ENCODE data around the gene MEX3D.

Gene MEX3D

GRCh38 chr19:1610579-1610978, 42.5 kb upstream of the MEX3D start:
- Histone ChIP-seq H3K4me3 (ENCODE audit: severe bottlenecking) (no peak overlapping the region), H3K36me3 (ENCODE audit: low read depth) (peaks cover 16% of the 10 kb centered on the region), H3K4me1 (ENCODE audit: insufficient read depth, poor library complexity, severe bottlenecking) (no peaks in the 10 kb centered on the region), H3K9me3 (ENCODE audit: severe bottlenecking) (no peaks in the 10 kb centered on the region), H3K27me3 (ENCODE audit: insufficient read depth, poor library complexity, severe bottlenecking) (no peaks in the 10 kb centered on the region), H3K27ac (ENCODE audit: poor library complexity, severe bottlenecking) (no peak overlapping the region)
- ATAC-seq (ENCODE audit: low read depth) (no peak), DNase-seq (ENCODE audit: low spot score) (no peak)
- no peak for TF ChIP-seq CTCF (IDR thresholded peaks at IDR 0.05; ENCODE audit: poor library complexity, severe bottlenecking)

- no peaks in the 10 kb centered on the region for H3K4me1 ChIP-seq (ENCODE audit: insufficient read depth, poor library complexity, severe bottlenecking)
- no peak overlapping the region for H3K4me3 ChIP-seq (ENCODE audit: severe bottlenecking)
- H3K27me3 ChIP-seq (ENCODE audit: insufficient read depth, poor library complexity, severe bottlenecking), result no peaks in the 10 kb centered on the region
- ATAC-seq (ENCODE audit: low read depth) (no peak), DNase-seq (ENCODE audit: low spot score) (no peak)
- H3K27ac ChIP-seq (ENCODE audit: poor library complexity, severe bottlenecking), result no peak overlapping the region
- TF ChIP-seq CTCF (IDR thresholded peaks at IDR 0.05; ENCODE audit: poor library complexity, severe bottlenecking), result no peak
- peaks cover 12% of the 10 kb centered on the region for H3K36me3 ChIP-seq (ENCODE audit: low read depth)
- H3K9me3 ChIP-seq (ENCODE audit: severe bottlenecking), result no peaks in the 10 kb centered on the region
Measured at GRCh38 chr19:1609680-1610474, 41.8 kb upstream of the MEX3D start.

- no peaks in the 10 kb centered on the region for H3K27me3 ChIP-seq (ENCODE audit: insufficient read depth, poor library complexity, severe bottlenecking)
- DNase-seq (ENCODE audit: low spot score) (no peak), ATAC-seq (ENCODE audit: low read depth) (no peak)
- H3K27ac ChIP-seq (ENCODE audit: poor library complexity, severe bottlenecking), result no peak overlapping the region
- H3K4me3 ChIP-seq (ENCODE audit: severe bottlenecking), result no peak overlapping the region
- no peak for TF ChIP-seq CTCF (IDR thresholded peaks at IDR 0.05; ENCODE audit: poor library complexity, severe bottlenecking)
- no peaks in the 10 kb centered on the region for H3K4me1 ChIP-seq (ENCODE audit: insufficient read depth, poor library complexity, severe bottlenecking)
- no peaks in the 10 kb centered on the region for H3K9me3 ChIP-seq (ENCODE audit: severe bottlenecking)
- peaks cover 4% of the 10 kb centered on the region for H3K36me3 ChIP-seq (ENCODE audit: low read depth)
Measured at GRCh38 chr19:1609103-1609396, 40.9 kb upstream of the MEX3D start.

- H3K4me1 ChIP-seq (ENCODE audit: insufficient read depth, poor library complexity, severe bottlenecking), result no peaks in the 10 kb centered on the region
- no peak for DNase-seq (ENCODE audit: low spot score)
- no peaks in the 10 kb centered on the region for H3K27me3 ChIP-seq (ENCODE audit: insufficient read depth, poor library complexity, severe bottlenecking)
- no peak for ATAC-seq (ENCODE audit: low read depth)
- H3K9me3 ChIP-seq (ENCODE audit: severe bottlenecking), result no peaks in the 10 kb centered on the region
- H3K36me3 ChIP-seq (ENCODE audit: low read depth), result peaks cover 3% of the 10 kb centered on the region; the same call in 1 of the 2 replicates
- TF ChIP-seq CTCF (IDR thresholded peaks at IDR 0.05; ENCODE audit: poor library complexity, severe bottlenecking), result no peak
- H3K4me3 ChIP-seq (ENCODE audit: severe bottlenecking), result no peak overlapping the region
- no peak overlapping the region for H3K27ac ChIP-seq (ENCODE audit: poor library complexity, severe bottlenecking)
Measured at GRCh38 chr19:1608359-1609102, 40.4 kb upstream of the MEX3D start.
